ENCODE results near the gene SELENOH.

DNA sequence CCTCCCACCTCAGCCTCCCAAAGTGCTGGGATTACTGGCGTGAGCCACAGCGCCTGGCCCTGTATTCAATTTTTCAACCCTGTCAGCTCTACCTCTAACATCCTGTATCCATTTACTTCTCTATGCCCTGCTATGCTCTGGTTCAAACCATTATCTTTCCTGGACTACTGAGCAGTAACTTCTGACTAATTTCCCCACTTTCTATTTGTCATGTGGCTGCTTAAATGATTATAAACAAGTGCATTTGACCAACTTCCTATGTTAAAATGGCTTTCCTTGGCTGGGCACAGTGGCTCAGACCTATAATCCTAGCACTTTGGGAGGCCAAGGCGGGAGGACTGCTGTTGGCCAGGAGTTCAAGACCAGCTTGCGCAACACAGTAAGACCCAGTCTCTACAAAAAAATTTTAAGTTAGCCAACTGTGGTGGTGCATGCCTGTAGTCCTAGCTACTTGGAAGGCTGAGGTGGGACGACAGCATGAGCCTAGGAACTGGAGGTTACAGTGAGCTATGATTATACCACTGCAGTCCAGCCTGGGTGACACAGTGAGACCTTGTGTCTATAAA is 31.4 kb upstream of the SELENOH start:
- TF ChIP-seq ISL1 (CRISPR knock-in tag; IDR thresholded peaks at IDR 0.05) = no peak
- TF ChIP-seq ZNF8 (CRISPR knock-in tag; IDR thresholded peaks at IDR 0.05) = no peak
- no peak for TF ChIP-seq ARNTL (CRISPR knock-in tag; IDR thresholded peaks at IDR 0.05; ENCODE audit: borderline replicate concordance, low read depth)
- TF ChIP-seq, protein P1, sequence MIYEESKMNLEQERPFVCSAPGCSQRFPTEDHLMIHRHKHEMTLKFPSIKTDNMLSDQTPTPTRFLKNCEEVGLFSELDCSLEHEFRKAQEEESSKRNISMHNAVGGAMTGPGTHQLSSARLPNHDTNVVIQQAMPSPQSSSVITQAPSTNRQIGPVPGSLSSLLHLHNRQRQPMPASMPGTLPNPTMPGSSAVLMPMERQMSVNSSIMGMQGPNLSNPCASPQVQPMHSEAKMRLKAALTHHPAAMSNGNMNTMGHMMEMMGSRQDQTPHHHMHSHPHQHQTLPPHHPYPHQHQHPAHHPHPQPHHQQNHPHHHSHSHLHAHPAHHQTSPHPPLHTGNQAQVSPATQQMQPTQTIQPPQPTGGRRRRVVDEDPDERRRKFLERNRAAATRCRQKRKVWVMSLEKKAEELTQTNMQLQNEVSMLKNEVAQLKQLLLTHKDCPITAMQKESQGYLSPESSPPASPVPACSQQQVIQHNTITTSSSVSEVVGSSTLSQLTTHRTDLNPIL (CRISPR knock-in tag; IDR thresholded peaks at IDR 0.05; ENCODE audit: low read depth) = no peak

Data from SK-N-SH treated with all-trans-retinoic acid at 6 μM for 48 hours (cell line).